HG03139 (cell line): ENCODE data around the gene SIPA1L3.
"Not testable (repeated sequence)": the region's sequence is repeated elsewhere in the genome, so short reads cannot be mapped to it uniquely, and the experiment has no call there.

ENCODE experiments used
- ATAC-seq: cut with Tn5 transposase; IDR thresholded peaks from one replicate; pipeline ENCODE4 v1.9.1; 2021; ENCODE audit not compliant: unreplicated experiment

SIPA1L3 gene

GRCh38 chr19:38224014-38224862 lies 317.2 kb downstream of the SIPA1L3 start, which contains the start of gene DPF1:
DPF1 (minus strand) TSS chr19:38224222; CDS start chr19:38224142, 80 bp downstream.
- no peak for ATAC-seq

- ATAC-seq = not testable (repeated sequence)
These were observed 317.8 kb downstream of the SIPA1L3 start for GRCh38 chr19:38224863-38225218.

GRCh38 chr19:38227287-38228004 lies 320.4 kb downstream of the SIPA1L3 start:
- no peak for ATAC-seq

- ATAC-seq = no peak
These were observed 321.0 kb downstream of the SIPA1L3 start for GRCh38 chr19:38228005-38228377.

- no peak for ATAC-seq
These were observed 321.8 kb downstream of the SIPA1L3 start for GRCh38 chr19:38228491-38229439.

- ATAC-seq = no peak
These were observed 322.6 kb downstream of the SIPA1L3 start for GRCh38 chr19:38229585-38230073.

- not testable (repeated sequence) for ATAC-seq
These were observed 323.6 kb downstream of the SIPA1L3 start for GRCh38 chr19:38230506-38231133.

GRCh38 chr19:38231918-38232317 lies 324.9 kb downstream of the SIPA1L3 start:
- no peak for ATAC-seq

- no peak for ATAC-seq
These were observed 326.8 kb downstream of the SIPA1L3 start for GRCh38 chr19:38233740-38234251.

GRCh38 chr19:38234615-38235014 lies 327.6 kb downstream of the SIPA1L3 start:
- no peak for ATAC-seq

- ATAC-seq = no peak
These were observed 332.8 kb downstream of the SIPA1L3 start for GRCh38 chr19:38239816-38240215.

GRCh38 chr19:38243279-38243673 lies 336.3 kb downstream of the SIPA1L3 start:
- ATAC-seq = no peak

- no peak for ATAC-seq
These were observed 339.0 kb downstream of the SIPA1L3 start for GRCh38 chr19:38245826-38246498.

- ATAC-seq = no peak
These were observed 340.1 kb downstream of the SIPA1L3 start for GRCh38 chr19:38247126-38247525.

- ATAC-seq = no peak
These were observed 340.8 kb downstream of the SIPA1L3 start for GRCh38 chr19:38247734-38248268.

GRCh38 chr19:38248421-38248820 lies 341.4 kb downstream of the SIPA1L3 start:
- no peak for ATAC-seq

GRCh38 chr19:38250428-38250820 lies 343.4 kb downstream of the SIPA1L3 start:
- ATAC-seq = no peak

- no peak for ATAC-seq
These were observed 344.0 kb downstream of the SIPA1L3 start for GRCh38 chr19:38250821-38251563.

GRCh38 chr19:38251564-38252051 lies 344.6 kb downstream of the SIPA1L3 start:
- no peak for ATAC-seq
